Glutamatergic neuron (in vitro differentiated cells): ENCODE measurements around the gene NYAP1. TPM values are rescaled to one million over a fixed set of nuclear protein-coding genes. Genes with fewer than 3 reads are reported as not detected.
"Not testable (repeated sequence)": the region's sequence is repeated elsewhere in the genome, so short reads cannot be mapped to it uniquely, and the experiment has no call there.

Experiments
- DNase-seq: peaks from one replicate; pipeline ENCODE4 v3.0.0; 2022
- H3K27ac Mint-ChIP-seq: one replicate; pipeline ENCODE4 v1.8.0; 2020; ENCODE audit warnings: mild to moderate bottlenecking, mixed read lengths, inconsistent platforms; ENCODE audit not compliant: unreplicated experiment
- H3K27me3 Mint-ChIP-seq: one replicate; pipeline ENCODE4 v1.8.0; 2020; ENCODE audit warnings: mild to moderate bottlenecking, moderate library complexity, mixed read lengths, inconsistent platforms; ENCODE audit not compliant: unreplicated experiment
- H3K36me3 Mint-ChIP-seq: one replicate; pipeline ENCODE4 v1.8.0; 2020; ENCODE audit warnings: mild to moderate bottlenecking, mixed read lengths, inconsistent platforms; ENCODE audit not compliant: unreplicated experiment
- H3K4me1 Mint-ChIP-seq: one replicate; pipeline ENCODE4 v1.8.0; 2020; ENCODE audit warnings: mild to moderate bottlenecking, low read depth, mixed read lengths, inconsistent platforms; ENCODE audit not compliant: unreplicated experiment
- H3K4me3 Mint-ChIP-seq: one replicate; pipeline ENCODE4 v1.8.0; 2020; ENCODE audit warnings: mild to moderate bottlenecking, mixed read lengths, inconsistent platforms; ENCODE audit not compliant: unreplicated experiment
- H3K9me3 Mint-ChIP-seq: one replicate; pipeline ENCODE4 v1.8.0; 2020; ENCODE audit warnings: mild to moderate bottlenecking, moderate library complexity, mixed read lengths, inconsistent platforms; ENCODE audit not compliant: unreplicated experiment
- CTCF ChIP-seq: fragments of 200-600 bp; sonication (generic); IDR thresholded peaks from one replicate; pipeline ENCODE4 v1.5.0; 2021; ENCODE audit not compliant: partially characterized antibody, unreplicated experiment
- total RNA-seq: library from RNA; stranded (reverse); fragmentation: NEBNext Ultra II Directional; extraction: Animal tissue kit (Norgen Biotek cat#: 25700); gene quantifications from one replicate; pipeline ENCODE4 v1.2.1, GENCODE V29; 2021; ENCODE audit not compliant: unreplicated experiment

Gene NYAP1
- total RNA-seq, 1 donor from 2014 or later, result 36.6 TPM

- DNase-seq, result peak; percentile 45
- Mint-ChIP-seq H3K36me3 (no peaks in the 10 kb centered on the region), H3K27ac (no peak overlapping the region), H3K9me3 (peaks cover 2% of the 10 kb centered on the region), H3K27me3 (peaks cover 3% of the 10 kb centered on the region), H3K4me1 (no peaks in the 10 kb centered on the region), H3K4me3 (peak overlapping the region; percentile 87)
- TF ChIP-seq CTCF, result no peak
These were observed 55.8 kb downstream of the NYAP1 start for GRCh38 chr7:100539436-100540006.

GRCh38 chr7:100540073-100540723, 56.5 kb downstream of the NYAP1 start:
- TF ChIP-seq CTCF, result no peak
- peaks cover 3% of the 10 kb centered on the region for H3K27me3 Mint-ChIP-seq
- H3K9me3 Mint-ChIP-seq, result peaks cover 2% of the 10 kb centered on the region
- H3K27ac Mint-ChIP-seq, result no peak overlapping the region
- H3K36me3 Mint-ChIP-seq, result no peaks in the 10 kb centered on the region
- no peaks in the 10 kb centered on the region for H3K4me1 Mint-ChIP-seq
- H3K4me3 Mint-ChIP-seq, result peak overlapping the region; percentile 87
- no peak for DNase-seq

GRCh38 chr7:100541309-100541708, 57.6 kb downstream of the NYAP1 start:
- DNase-seq, H3K4me1 Mint-ChIP-seq, H3K27ac Mint-ChIP-seq, H3K9me3 Mint-ChIP-seq, H3K36me3 Mint-ChIP-seq, H3K27me3 Mint-ChIP-seq, H3K4me3 Mint-ChIP-seq: not testable (repeated sequence)

- no peaks in the 10 kb centered on the region for H3K27me3 Mint-ChIP-seq
- no peak for TF ChIP-seq CTCF
- no peak overlapping the region for H3K27ac Mint-ChIP-seq
- H3K36me3 Mint-ChIP-seq, result no peaks in the 10 kb centered on the region
- H3K9me3 Mint-ChIP-seq, result no peaks in the 10 kb centered on the region
- no peak for DNase-seq
- no peaks in the 10 kb centered on the region for H3K4me1 Mint-ChIP-seq
- no peak overlapping the region for H3K4me3 Mint-ChIP-seq
These were observed 59.9 kb downstream of the NYAP1 start for GRCh38 chr7:100543586-100543985.

GRCh38 chr7:100544386-100544785, 60.7 kb downstream of the NYAP1 start:
- Mint-ChIP-seq H3K36me3 (no peaks in the 10 kb centered on the region), H3K4me1 (no peaks in the 10 kb centered on the region), H3K27me3 (no peaks in the 10 kb centered on the region), H3K4me3 (no peak overlapping the region), H3K9me3 (no peaks in the 10 kb centered on the region), H3K27ac (no peak overlapping the region)
- no peak for DNase-seq
- TF ChIP-seq CTCF, result no peak

Other genes starting within 250 kb of the NYAP1 start
- gene SPDYE3, start 176.2 kb upstream of the NYAP1 start, total RNA-seq, result not detected
- 62.6 TPM for gene PILRB, start 125.8 kb upstream of the NYAP1 start, total RNA-seq
- gene PILRA, start 110.4 kb upstream of the NYAP1 start, total RNA-seq, result 12.5 TPM
- 1.8 TPM for gene ZCWPW1, start 55.2 kb upstream of the NYAP1 start, total RNA-seq
- 18.5 TPM for gene MEPCE, start 54.1 kb upstream of the NYAP1 start, total RNA-seq
- gene PPP1R35, start 47.4 kb upstream of the NYAP1 start, total RNA-seq, result 24.1 TPM
- gene SPACDR, start 19.7 kb upstream of the NYAP1 start, total RNA-seq, result 1.7 TPM
- gene TSC22D4, start 4.7 kb upstream of the NYAP1 start, total RNA-seq, result 39.6 TPM
- 5.7 TPM for gene AGFG2, start 55.3 kb downstream of the NYAP1 start, total RNA-seq
- 8.0 TPM for gene SAP25, start 90.0 kb downstream of the NYAP1 start, total RNA-seq
- 166 TPM for gene LRCH4, start 102.2 kb downstream of the NYAP1 start, total RNA-seq
- gene FBXO24, start 102.4 kb downstream of the NYAP1 start, total RNA-seq, result 0.49 TPM
- 33.9 TPM for gene PCOLCE, start 118.4 kb downstream of the NYAP1 start, total RNA-seq
- 37.1 TPM for gene MOSPD3, start 128.6 kb downstream of the NYAP1 start, total RNA-seq
- 5.1 TPM for gene TFR2, start 157.6 kb downstream of the NYAP1 start, total RNA-seq
- 95.2 TPM for gene ACTL6B, start 172.5 kb downstream of the NYAP1 start, total RNA-seq
- gene GNB2, start 189.8 kb downstream of the NYAP1 start, total RNA-seq, result 275 TPM
- 79.6 TPM for gene GIGYF1, start 210.3 kb downstream of the NYAP1 start, total RNA-seq
- 35.8 TPM for gene POP7, start 222.2 kb downstream of the NYAP1 start, total RNA-seq
- not detected for gene EPO, start 236.5 kb downstream of the NYAP1 start, total RNA-seq
- gene ZAN, start 249.7 kb downstream of the NYAP1 start, total RNA-seq, result not detected